K562 (cell line): ENCODE measurements around the gene ARFGEF2. TPM values are rescaled to one million over a fixed set of nuclear protein-coding genes. Genes with fewer than 3 reads are reported as not detected.

Experiments used
- BMI1 ChIP-seq: fragments of 150-350 bp; IDR thresholded peaks from 2 replicates; pipeline ENCODE4 v1.6.1; 2014; ENCODE audit warnings: low read length
- CC2D1A ChIP-seq: fragments of 450-650 bp; IDR thresholded peaks from 2 replicates; pipeline ENCODE4 v1.6.1; 2017; ENCODE audit warnings: mild to moderate bottlenecking
- CXXC5 ChIP-seq: fragments of 250-450 bp; sonication (Bioruptor Pico); IDR thresholded peaks from 2 replicates; pipeline ENCODE4 v1.8.0; 2022; ENCODE audit warnings: inconsistent platforms, mild to moderate bottlenecking, moderate library complexity
- MTA2 ChIP-seq: fragments of 450-650 bp; IDR thresholded peaks from 2 replicates; pipeline ENCODE4 v1.6.1; 2016; ENCODE audit warnings: low read depth
- RAD51 ChIP-seq: fragments of 450-650 bp; IDR thresholded peaks from 2 replicates; pipeline ENCODE4 v1.7.1; 2016; ENCODE audit warnings: low read depth, mild to moderate bottlenecking, borderline replicate concordance
- TBP ChIP-seq: optimal IDR thresholded peaks from 2 replicates; pipeline ENCODE3; 2011; ENCODE audit warnings: low read depth, low read length, improper control_type of control experiment
- ZFP30 ChIP-seq: fragments of 250-450 bp; sonication (Bioruptor Pico); IDR thresholded peaks from 2 replicates; pipeline ENCODE4 v1.8.0; 2022; ENCODE audit warnings: moderate library complexity, mild to moderate bottlenecking, inconsistent platforms, borderline replicate concordance
- ZFP36 ChIP-seq: fragments of 150-350 bp; IDR thresholded peaks from 2 replicates; pipeline ENCODE4 v1.6.1; 2018; ENCODE audit warnings: low read length, low read depth; ENCODE audit not compliant: partially characterized antibody
- ZNF830 ChIP-seq: fragments of 250-450 bp; sonication (Bioruptor Pico); IDR thresholded peaks from 2 replicates; pipeline ENCODE4 v1.5.0; 2021; ENCODE audit warnings: mild to moderate bottlenecking
- polyA plus RNA-seq, 8 experiments: library from polyadenylated mRNA; depleted of rRNA in 4 of 8; stranded (reverse) in 5 of 8; unstranded in 3 of 8; fragments of >200 nt; fragmentation: Nextera tagmentation in 2 of 8; fragmentation: Illumina TruSeq in 1 of 8; extraction: Ambion mirVana in 2 of 8; extraction: Trizol in 1 of 8; gene quantifications; 2 replicates each; pipeline versions ENCODE4 v1.2.1 to v1.2.3, GENCODE V29; 2011 to 2014; ENCODE audit warnings: inconsistent platforms in 1 of 8, missing spikeins in 1 of 8
- total RNA-seq, 7 experiments: library from RNA; depleted of rRNA in 6 of 7; stranded (reverse); fragments of >200 nt in 6 of 7; fragmentation: Illumina TruSeq in 2 of 7; extraction: Trizol in 2 of 7; gene quantifications; 2 replicates each; pipeline versions ENCODE4 v1.2.1 to v1.2.3, GENCODE V29; 2011 to 2021; ENCODE audit warnings: low replicate concordance in 1 of 7
- TF ChIP-seq, protein P1 (sequence below), 2 experiments: fragments of 450-650 bp in 1 of 2; sonication (generic) in 1 of 2; formaldehyde crosslinking in 1 of 2; IDR thresholded peaks; 2 replicates each; pipeline versions ENCODE4 v1.7.1 to v1.9.0; 2016 to 2022; ENCODE audit warnings: inconsistent platforms in 1 of 2, mild to moderate bottlenecking in 1 of 2, missing genetic modification reagents in 1 of 2
- TF ChIP-seq, protein P2 (sequence below): IDR thresholded peaks from 3 replicates; pipeline ENCODE4 v1.6.1; 2011; ENCODE audit warnings: borderline replicate concordance, mild to moderate bottlenecking, moderate library complexity; ENCODE audit not compliant: insufficient read length; ENCODE audit errors: extremely low read depth
- TF ChIP-seq, protein P3 (sequence below): fragments of 450-650 bp; IDR thresholded peaks from one replicate; pipeline ENCODE4 v1.6.1; 2018; ENCODE audit warnings: mild to moderate bottlenecking, moderate library complexity; ENCODE audit not compliant: partially characterized antibody

ARFGEF2 gene
- total and polyA plus RNA-seq, 9 of the 15 experiments (the other 6 are each of a cell fraction or from before 2014, with no cell fraction given), result 4.2 to 18.8 (median 13.7) TPM

DNA sequence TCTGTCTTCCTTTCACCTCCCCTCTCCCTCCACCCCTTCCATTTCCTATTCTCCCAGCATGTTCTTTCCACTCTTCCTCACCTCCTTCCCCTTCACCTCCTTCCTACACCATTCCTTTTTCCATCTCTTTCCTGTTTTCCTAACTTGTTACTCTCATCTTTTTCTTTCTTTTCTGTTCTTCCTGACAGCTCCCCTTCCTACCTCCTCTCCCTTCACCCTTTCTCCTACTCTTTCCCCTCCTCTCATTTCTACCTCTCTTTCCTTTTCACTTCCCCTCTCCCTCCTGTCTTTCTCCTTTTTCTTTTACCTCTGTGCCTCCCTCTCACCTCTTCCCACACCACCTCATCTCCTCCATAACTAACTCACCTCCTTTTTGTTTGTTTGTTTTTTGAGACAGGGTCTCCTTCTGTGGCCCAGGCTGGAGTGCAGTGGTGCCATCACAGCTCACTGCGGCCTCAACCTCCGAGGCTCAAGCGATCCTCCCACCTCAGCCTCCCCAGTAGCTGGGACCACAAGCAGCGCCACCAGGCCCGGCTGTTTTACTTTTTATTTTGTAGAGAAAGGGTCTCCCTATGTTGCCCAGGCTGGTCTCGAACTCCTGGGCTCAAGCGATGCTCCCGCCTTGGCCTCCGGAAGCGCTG is 864 bp upstream of the ARFGEF2 start (continued):
- TF ChIP-seq, protein P1, sequence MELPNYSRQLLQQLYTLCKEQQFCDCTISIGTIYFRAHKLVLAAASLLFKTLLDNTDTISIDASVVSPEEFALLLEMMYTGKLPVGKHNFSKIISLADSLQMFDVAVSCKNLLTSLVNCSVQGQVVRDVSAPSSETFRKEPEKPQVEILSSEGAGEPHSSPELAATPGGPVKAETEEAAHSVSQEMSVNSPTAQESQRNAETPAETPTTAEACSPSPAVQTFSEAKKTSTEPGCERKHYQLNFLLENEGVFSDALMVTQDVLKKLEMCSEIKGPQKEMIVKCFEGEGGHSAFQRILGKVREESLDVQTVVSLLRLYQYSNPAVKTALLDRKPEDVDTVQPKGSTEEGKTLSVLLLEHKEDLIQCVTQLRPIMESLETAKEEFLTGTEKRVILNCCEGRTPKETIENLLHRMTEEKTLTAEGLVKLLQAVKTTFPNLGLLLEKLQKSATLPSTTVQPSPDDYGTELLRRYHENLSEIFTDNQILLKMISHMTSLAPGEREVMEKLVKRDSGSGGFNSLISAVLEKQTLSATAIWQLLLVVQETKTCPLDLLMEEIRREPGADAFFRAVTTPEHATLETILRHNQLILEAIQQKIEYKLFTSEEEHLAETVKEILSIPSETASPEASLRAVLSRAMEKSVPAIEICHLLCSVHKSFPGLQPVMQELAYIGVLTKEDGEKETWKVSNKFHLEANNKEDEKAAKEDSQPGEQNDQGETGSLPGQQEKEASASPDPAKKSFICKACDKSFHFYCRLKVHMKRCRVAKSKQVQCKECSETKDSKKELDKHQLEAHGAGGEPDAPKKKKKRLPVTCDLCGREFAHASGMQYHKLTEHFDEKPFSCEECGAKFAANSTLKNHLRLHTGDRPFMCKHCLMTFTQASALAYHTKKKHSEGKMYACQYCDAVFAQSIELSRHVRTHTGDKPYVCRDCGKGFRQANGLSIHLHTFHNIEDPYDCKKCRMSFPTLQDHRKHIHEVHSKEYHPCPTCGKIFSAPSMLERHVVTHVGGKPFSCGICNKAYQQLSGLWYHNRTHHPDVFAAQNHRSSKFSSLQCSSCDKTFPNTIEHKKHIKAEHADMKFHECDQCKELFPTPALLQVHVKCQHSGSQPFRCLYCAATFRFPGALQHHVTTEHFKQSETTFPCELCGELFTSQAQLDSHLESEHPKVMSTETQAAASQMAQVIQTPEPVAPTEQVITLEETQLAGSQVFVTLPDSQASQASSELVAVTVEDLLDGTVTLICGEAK (IDR thresholded peaks at IDR 0.05), result no peak; the same call in 1 of the 2 replicates
- TF ChIP-seq, protein P1 (CRISPR knock-in tag; IDR thresholded peaks at IDR 0.05), result no peak
- TF ChIP-seq, protein P2, sequence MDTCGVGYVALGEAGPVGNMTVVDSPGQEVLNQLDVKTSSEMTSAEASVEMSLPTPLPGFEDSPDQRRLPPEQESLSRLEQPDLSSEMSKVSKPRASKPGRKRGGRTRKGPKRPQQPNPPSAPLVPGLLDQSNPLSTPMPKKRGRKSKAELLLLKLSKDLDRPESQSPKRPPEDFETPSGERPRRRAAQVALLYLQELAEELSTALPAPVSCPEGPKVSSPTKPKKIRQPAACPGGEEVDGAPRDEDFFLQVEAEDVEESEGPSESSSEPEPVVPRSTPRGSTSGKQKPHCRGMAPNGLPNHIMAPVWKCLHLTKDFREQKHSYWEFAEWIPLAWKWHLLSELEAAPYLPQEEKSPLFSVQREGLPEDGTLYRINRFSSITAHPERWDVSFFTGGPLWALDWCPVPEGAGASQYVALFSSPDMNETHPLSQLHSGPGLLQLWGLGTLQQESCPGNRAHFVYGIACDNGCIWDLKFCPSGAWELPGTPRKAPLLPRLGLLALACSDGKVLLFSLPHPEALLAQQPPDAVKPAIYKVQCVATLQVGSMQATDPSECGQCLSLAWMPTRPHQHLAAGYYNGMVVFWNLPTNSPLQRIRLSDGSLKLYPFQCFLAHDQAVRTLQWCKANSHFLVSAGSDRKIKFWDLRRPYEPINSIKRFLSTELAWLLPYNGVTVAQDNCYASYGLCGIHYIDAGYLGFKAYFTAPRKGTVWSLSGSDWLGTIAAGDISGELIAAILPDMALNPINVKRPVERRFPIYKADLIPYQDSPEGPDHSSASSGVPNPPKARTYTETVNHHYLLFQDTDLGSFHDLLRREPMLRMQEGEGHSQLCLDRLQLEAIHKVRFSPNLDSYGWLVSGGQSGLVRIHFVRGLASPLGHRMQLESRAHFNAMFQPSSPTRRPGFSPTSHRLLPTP, result peak; percentile 42
- TF ChIP-seq BMI1, result no peak
- TF ChIP-seq TBP, result no peak
- no peak for TF ChIP-seq CC2D1A
- no peak; the same call in 1 of the 2 replicates for TF ChIP-seq CXXC5 (CRISPR knock-in tag)
- TF ChIP-seq, protein P3, sequence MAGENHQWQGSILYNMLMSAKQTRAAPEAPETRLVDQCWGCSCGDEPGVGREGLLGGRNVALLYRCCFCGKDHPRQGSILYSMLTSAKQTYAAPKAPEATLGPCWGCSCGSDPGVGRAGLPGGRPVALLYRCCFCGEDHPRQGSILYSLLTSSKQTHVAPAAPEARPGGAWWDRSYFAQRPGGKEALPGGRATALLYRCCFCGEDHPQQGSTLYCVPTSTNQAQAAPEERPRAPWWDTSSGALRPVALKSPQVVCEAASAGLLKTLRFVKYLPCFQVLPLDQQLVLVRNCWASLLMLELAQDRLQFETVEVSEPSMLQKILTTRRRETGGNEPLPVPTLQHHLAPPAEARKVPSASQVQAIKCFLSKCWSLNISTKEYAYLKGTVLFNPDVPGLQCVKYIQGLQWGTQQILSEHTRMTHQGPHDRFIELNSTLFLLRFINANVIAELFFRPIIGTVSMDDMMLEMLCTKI, result no peak
- TF ChIP-seq ZFP36, result no peak
- no peak for TF ChIP-seq ZNF830 (CRISPR knock-in tag)
- no peak for TF ChIP-seq ZFP30 (CRISPR knock-in tag)
- TF ChIP-seq MTA2, result peak; percentile 23; the same call in 1 of the 2 replicates
- no peak for TF ChIP-seq RAD51
